ENCODE results near the gene TMEM196. TPM values are rescaled to one million over a fixed set of nuclear protein-coding genes. Genes with fewer than 3 reads are reported as not detected.
A peak's percentile ranks its signal among the peaks of the same experiment; 100 is the strongest.

Gene TMEM196
- polyA plus RNA-seq, 3 donors = not detected

DNA sequence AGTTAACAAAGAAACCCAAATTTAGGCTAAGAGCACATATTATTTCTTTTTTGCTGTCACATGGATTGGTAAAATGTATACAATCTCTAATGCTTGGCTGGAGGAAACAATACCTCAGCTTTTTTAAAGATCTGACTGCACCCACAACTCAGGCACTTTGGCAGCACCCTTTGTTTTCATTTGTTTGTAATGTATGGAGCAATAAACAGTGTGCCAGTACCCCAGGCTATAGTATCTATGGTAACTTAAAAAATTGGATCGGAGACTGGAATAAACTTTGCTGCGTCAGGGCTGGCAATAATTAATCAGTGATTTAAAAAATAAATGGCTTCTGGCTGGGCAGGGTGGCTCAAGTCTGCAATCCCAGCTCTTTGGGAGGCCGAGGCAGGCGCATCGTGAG lies 91.8 kb downstream of the TMEM196 start:
- Mint-ChIP-seq H3K27me3 (ENCODE audit: low read depth in 3 of 3) (no peaks in the 10 kb centered on the region), H3K4me1 (peaks cover 9% of the 10 kb centered on the region), H3K36me3 (no peaks in the 10 kb centered on the region), H3K4me3 (no peak overlapping the region), H3K9me3 (peaks cover 0 to 7% (median 2%) of the 10 kb centered on the region in 7 donors), H3K27ac (no peak overlapping the region)
- Histone ChIP-seq H3K9me3 (replicated peaks in 1 of 2; ENCODE audit: control insufficient read depth in 1 of 2, insufficient read depth in 1 of 2, low read length in 2 of 2) (no peaks in the 10 kb centered on the region), H3K36me3 (replicated peaks in 1 of 2; ENCODE audit: control insufficient read depth in 1 of 2, insufficient read depth in 2 of 2, low read length in 2 of 2) (no peaks in the 10 kb centered on the region), H4K20me1 (ENCODE audit: insufficient read depth, low read length) (no peaks in the 10 kb centered on the region), H3K27me3 (ENCODE audit: control insufficient read depth in 2 of 2, insufficient read depth in 2 of 2, low read length in 2 of 2) (no peaks in the 10 kb centered on the region), H3K4me2 (replicated peaks; ENCODE audit: extremely low read depth, low read length, poor library complexity, severe bottlenecking) (no peak overlapping the region), H3K27ac (ENCODE audit: low read depth in 1 of 2, low read length in 2 of 2) (no peak overlapping the region), H3K4me3 (replicated peaks in 1 of 3; ENCODE audit: low read depth in 2 of 3, low read length in 3 of 3) (no peak overlapping the region), H3K4me1 (ENCODE audit: control insufficient read depth in 1 of 2, insufficient read depth in 2 of 2, low read length in 2 of 2) (peaks cover 0 to 8% of the 10 kb centered on the region in 2 donors), H3K79me2 (ENCODE audit: insufficient read depth, low read length) (no peaks in the 10 kb centered on the region), H3K9ac (ENCODE audit: insufficient read depth, low read length, poor library complexity, severe bottlenecking) (no peak overlapping the region), H2AFZ (ENCODE audit: insufficient read depth, low read depth, low read length, poor library complexity, severe bottlenecking) (no peak overlapping the region)
- intact Hi-C loops (cut with micrococcal nuclease) = no loop called here
- DNase-seq = no peak
- TF ChIP-seq CTCF (IDR thresholded peaks at IDR 0.05) = no peak
- WGBS (ENCODE audit: insufficient coverage) = 100% methylated on average over 2 of the region's 5 CpGs

GRCh38 chr7:19677180-19677579 lies 96.2 kb downstream of the TMEM196 start:
- Histone ChIP-seq H2AFZ (ENCODE audit: insufficient read depth, low read depth, low read length, poor library complexity, severe bottlenecking) (peak overlapping the region; percentile 6), H3K36me3 (replicated peaks in 1 of 2; ENCODE audit: control insufficient read depth in 1 of 2, insufficient read depth in 2 of 2, low read length in 2 of 2) (no peaks in the 10 kb centered on the region), H3K79me2 (ENCODE audit: insufficient read depth, low read length) (no peaks in the 10 kb centered on the region), H3K9me3 (replicated peaks in 1 of 2; ENCODE audit: control insufficient read depth in 1 of 2, insufficient read depth in 1 of 2, low read length in 2 of 2) (no peaks in the 10 kb centered on the region), H3K27ac (ENCODE audit: low read depth in 1 of 2, low read length in 2 of 2) (no peak overlapping the region), H4K20me1 (ENCODE audit: insufficient read depth, low read length) (no peaks in the 10 kb centered on the region), H3K4me3 (replicated peaks in 1 of 3; ENCODE audit: low read depth in 2 of 3, low read length in 3 of 3) (no peak overlapping the region), H3K4me1 (ENCODE audit: control insufficient read depth in 1 of 2, insufficient read depth in 2 of 2, low read length in 2 of 2) (peaks cover 0 to 8% of the 10 kb centered on the region in 2 donors), H3K4me2 (replicated peaks; ENCODE audit: extremely low read depth, low read length, poor library complexity, severe bottlenecking) (no peak overlapping the region), H3K9ac (ENCODE audit: insufficient read depth, low read length, poor library complexity, severe bottlenecking) (no peak overlapping the region), H3K27me3 (ENCODE audit: control insufficient read depth in 2 of 2, insufficient read depth in 2 of 2, low read length in 2 of 2) (no peaks in the 10 kb centered on the region)
- Mint-ChIP-seq H3K4me1 (peaks cover 13% of the 10 kb centered on the region), H3K27me3 (ENCODE audit: low read depth in 3 of 3) (no peaks in the 10 kb centered on the region), H3K36me3 (no peaks in the 10 kb centered on the region), H3K4me3 (no peak overlapping the region), H3K9me3 (no peaks in the 10 kb centered on the region), H3K27ac (peak overlapping the region in 1 of 7 donors; percentile 9)
- TF ChIP-seq CTCF (IDR thresholded peaks at IDR 0.05) = no peak
- no CpG with 5 or more reads among the region's 2 CpGs for WGBS (ENCODE audit: insufficient coverage)
- intact Hi-C loops (cut with micrococcal nuclease) = no loop called here
- DNase-seq = no peak

Data from CD14-positive monocyte (primary cell).